CD4-positive, alpha-beta T cell treated with Interleukin-1 beta for 1 hour (primary cell): Measurements from ENCODE around the gene KLF3.
A peak's percentile ranks its signal among the peaks of the same experiment; 100 is the strongest.

Experiments
- DNase-seq, 2 donors: peaks; one replicate each; pipeline ENCODE4 v3.0.0-alpha.2; 2020 to 2022

KLF3 gene

DNA sequence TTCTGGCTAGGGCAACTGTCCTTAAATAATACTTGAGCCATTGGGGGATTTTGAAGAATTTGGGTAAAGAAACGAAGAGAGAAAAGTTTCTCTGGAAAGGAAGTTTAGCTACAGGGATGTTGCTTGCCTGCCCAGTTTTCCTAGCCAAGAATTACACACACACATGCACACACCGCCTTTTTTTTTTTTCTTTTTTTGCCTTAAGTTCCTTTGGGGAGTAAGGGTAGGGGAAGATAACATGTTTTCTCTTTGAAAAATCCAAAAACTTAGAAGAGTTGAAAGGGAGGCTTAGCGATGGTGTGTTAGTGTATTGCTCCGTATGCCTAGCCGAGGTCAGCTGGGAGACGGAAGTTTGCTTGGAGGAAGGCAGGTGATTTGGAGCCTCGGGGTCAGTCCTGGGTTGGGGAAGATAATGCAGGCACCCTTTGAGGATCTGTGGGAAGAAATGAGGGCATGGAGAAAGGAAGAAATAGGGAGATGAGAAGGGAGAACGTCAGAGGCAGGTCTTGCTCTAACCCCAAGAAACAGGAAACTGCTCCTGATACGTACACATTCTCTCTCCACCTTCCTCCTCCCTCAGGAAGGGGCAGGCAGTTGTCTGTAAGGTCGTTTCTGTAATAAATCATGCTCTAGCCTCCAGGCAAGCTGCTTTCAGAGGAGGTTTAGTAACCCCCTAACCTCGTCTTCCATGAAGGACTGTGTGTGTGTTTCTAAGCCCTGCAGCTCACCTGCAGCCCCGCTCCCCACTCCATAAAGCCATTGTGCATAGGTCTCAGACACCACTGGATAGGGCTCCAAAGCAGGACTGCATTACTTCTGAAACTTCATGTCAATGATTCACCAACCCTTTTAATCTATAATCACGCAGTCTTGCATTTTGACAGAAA is 10.5 kb downstream of the KLF3 start:
- DNase-seq: no peak

DNA sequence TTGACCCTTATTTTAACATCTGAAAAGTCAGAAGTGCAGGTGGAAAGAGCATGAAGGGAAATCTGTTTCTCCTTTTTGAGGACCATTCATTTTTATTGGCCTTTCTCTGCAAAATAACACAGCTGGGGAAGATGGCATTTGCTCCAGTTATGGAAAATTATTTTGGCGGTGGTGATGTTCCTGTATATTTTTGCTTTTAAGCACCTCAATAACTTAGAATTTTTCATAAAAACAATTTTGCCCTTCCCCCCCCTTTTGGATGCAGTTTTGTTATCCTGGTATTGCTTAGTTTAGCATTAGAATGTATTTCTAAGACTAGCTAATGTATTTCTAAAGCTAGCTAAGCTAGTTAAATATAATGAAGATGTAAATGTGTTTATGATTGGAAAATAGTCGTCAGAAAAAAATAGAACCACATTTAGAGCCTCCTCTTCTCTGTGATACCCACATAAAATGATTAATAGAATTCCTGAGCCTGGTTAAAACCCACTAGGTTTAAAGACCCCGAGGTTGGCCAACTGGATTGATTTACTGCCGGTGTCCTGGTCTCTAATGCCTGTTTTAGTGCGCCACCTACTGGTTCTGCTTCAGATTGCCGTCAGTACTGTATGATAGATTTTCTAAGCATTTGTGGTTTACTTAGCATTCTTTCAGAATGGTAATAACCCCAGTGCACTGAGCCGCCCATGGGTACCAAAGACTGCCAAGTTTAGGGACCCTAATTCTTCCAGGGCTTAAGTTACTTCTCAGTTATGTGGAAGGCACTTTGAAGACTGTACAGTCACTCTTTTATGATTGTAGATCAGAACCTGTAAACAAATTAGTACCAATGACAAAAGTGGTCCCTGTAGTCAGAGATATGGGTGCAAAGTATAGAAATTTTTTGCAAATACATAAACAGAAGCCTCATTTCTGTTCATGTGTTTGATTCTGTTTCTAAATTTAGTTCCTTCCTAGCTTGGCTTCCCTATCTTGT is 11.4 kb downstream of the KLF3 start:
- peak; percentile 78 to 86 for DNase-seq

DNA sequence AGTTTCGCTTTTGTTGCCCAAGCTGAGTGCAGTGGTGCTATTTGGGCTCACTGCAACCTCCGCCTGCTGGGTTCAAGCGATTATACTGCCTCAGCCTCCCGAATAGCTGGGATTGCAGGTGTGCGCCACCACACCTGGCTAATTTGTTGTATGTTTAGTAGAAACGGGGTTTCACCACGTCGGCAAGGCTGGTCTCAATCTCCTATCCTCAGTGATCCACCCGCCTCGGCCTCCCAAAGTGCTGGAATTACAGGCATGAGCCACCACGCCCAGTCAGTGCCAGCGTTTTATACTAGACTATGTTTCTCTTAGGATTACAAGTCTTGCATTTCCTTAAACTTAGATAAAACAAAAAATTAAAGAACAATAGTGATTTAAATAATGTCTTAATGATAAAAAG is 13.0 kb downstream of the KLF3 start:
- no peak for DNase-seq

DNA sequence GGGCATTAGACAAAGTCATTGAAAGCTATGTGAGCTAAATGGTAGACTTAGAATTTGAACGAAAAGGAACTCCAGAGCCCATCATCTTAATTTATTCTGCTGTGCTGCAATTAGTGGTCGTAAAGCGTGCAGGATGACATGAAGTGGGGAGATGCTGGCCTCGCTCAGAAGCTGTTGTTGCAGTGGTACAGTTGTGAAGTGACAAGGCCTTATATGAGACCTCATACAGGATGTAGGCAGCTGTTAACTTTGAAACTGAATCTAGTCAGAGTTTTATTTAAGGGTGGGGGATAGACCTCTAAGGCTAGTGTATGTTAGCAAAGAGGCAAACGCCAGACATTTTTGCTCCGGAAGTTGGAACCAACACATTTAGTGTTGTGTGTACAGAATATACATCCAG is 13.4 kb downstream of the KLF3 start:
- DNase-seq: no peak

DNA sequence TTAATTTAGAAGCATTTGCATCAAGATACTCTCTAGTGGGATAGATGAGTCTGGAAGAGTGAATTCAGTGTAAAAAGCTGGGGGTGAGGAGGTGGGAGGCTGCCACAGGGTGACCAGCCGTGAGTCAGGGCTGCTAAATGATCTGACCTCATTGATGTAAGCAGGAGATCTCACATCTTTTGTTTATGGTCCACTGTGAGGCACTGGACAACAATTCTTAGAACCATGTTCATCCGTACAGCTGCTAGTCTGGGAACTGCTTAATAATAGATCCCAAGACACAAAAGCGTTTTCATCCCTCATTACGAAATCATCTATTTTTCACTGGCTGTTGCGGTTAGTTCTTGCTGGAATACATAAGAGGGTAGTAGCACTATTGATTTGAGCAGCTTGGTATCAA is 14.1 kb downstream of the KLF3 start:
- DNase-seq: no peak

DNA sequence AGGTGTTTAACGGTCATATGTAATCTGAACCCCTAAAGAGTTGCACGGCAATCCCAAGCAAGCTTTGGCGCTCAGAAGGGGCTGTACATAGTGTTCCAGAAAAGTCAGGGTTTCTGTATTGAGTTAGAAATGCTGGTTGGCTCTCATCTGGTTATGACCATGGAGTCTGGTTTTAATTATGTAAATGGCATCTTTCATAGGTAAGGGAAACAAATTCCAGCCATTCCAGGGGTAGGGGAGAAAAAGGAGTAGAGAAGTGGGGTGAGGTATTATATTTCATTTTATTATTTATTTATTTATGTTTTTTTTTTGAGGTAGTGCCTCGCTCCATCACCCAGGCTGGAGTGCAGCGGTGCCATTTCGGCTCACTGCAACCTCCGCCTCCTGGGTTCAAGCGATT is 15.9 kb downstream of the KLF3 start:
- DNase-seq: no peak

DNA sequence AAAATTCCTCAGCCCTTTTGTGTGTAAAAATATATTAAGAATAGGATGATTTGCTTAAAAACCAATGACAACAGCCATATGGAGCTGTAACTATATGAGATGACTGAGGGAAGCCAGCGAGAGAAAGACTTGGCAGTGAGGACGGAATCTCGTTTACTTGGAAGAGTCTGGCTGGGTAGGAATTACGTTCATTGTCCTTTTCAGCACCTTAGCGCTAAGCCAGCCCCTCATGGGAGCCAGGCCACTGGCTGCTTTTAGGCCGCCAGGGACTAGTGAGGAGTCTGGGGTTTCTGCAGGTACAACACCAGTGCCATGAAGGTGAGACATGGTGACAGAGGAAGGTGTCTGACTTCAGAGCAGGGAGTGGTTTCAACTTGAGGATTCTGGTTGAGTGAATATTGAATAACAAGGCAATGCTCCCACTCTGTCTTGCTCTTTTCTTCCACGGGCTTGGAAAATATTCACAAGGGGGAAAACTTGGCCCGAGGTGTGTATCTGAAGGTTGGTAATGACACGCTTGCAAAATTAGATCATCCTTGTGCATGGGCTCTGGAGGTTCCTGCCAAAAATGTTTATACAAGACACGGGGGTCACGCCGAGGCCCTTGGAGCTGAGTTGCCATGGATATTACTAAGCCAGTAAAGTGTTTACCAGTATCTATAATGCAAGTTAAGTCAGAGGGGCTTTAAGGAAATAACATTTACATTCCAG is 17.4 kb downstream of the KLF3 start:
- DNase-seq: no peak

DNA sequence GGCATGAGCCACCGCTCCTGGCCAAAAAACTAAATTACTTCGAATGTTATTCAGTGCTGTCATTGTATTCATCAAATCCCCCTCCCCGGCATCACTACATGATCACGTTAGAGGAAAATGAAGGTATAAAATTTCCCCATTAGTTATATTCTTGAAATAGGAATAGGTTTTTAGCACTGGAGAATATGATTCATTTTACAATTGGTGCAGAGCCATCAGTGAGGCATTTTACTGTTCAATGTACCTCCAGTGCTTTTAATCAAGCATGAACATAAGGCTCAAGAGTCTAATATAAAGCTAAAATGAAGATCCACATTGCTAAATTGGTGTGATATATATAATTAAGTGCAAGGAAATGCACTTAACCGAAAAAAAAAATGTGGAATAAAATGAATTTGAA is 18.3 kb downstream of the KLF3 start:
- no peak for DNase-seq

DNA sequence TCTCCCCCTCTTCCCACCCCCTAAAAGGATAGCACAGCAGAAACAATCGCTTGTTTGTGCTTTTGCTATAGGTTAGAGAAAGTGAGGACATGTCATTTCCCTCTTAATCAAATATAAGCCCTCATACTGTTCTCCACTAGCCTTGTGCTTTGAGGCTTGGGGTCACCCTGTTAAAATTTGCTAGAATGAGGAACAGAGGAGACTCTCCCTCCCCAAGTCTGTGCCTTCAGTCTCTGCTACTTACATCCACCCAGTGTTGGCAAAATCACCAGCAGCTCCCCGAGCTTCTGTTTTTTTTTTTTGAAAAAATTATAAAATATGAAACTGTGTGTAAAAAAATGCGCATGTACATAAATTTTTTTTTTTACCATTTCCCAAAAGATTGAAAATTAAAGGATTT is 19.3 kb downstream of the KLF3 start:
- DNase-seq: no peak

DNA sequence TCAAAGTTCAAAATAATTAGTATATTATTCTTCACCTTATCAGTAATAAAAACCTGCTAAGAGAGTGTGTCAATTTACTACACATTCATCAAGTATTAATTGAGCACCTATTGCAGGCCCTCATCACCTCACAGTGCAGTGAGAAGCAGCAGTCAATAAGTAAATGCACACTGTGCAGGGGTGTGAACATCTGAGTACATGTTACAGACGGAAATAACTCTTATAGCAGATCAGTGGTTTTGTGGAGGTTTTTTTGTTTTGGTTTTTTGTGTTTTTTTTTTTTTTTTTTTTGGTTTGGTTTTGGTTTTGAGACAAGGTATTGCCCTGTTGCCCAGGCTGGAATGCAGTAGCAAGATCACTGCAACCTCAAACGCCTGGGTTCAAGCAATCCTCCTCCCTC is 20.3 kb downstream of the KLF3 start:
- DNase-seq: no peak

DNA sequence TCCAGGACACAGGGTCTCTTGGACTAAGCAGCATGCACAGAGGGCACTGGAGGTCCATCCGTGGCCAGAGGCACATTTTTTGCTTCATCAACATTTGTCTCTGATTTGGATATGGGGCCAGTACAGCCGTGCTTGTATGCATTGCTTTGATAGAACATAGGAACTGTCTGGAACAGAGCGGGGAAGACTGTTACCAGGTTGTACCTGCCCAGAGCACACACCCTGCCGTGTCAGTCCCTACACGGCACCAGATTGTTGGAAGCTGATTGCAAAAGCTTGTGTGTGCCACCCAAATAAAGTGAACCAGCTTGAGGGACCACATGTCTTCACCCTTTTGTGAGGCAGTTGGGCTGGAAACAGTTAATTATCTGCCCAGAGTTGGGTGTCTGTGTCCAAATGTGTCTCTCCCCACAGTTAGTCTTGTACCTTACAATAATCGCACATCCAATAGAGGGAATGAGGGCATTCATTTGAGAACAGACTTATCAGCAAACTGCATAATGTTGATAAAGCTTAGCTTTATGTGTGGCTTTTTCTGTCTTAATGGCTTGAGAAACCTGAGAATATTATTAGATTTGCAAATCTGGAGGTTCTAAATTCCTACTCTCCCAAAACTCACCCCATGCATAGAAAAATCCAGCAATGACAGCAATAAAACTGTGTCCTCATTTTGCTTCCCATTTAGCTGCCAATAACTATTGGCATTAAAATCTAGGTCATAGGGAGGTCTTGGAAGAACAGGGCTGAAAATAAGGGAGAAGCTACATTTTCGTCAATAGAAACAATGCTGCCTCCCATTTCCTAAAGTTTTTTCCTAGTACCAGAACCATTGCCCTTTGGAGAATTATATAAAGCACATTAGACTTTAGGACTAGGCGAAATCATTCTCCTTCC is 21.2 kb downstream of the KLF3 start:
- no peak for DNase-seq

DNA sequence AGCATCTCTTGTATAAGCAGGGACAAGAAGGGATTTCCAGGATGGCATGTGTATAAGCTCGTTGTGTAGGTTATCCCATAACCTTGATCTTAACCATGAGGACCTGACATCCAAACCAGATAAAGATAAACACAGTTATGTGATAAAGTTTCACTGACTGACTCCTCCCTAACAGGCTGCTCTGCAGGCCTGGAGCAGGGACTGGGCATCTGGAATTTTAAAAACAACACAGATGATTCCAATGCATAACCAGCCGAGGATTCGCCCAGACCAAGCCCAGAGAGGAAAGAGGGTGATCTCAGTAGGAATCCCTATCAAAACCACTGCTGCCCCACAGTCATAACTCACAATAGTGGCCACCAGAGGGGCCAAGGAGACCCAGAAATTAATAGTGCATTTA is 22.7 kb downstream of the KLF3 start:
- no peak for DNase-seq

DNA sequence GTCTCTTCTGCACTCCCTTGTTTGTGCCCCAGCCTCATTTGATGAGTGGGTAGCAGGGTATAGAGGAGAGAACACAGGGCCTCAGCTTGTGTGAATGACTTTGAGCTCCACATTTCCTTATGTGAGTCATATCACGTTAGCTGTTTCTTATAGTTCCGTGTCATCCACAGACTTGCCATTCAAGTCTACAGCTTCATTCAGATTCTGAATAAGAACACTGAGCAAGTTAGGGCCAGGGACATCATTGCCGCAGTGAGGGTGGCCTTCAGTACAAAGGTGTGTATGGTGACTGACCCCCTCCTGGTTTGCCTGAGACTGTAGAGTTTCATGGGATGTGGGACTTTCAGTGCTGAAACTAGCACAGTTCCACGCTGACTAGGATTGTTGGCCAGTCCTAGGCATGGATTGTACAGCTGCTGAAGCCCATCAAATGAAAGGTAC is 23.6 kb downstream of the KLF3 start:
- DNase-seq: no peak

DNA sequence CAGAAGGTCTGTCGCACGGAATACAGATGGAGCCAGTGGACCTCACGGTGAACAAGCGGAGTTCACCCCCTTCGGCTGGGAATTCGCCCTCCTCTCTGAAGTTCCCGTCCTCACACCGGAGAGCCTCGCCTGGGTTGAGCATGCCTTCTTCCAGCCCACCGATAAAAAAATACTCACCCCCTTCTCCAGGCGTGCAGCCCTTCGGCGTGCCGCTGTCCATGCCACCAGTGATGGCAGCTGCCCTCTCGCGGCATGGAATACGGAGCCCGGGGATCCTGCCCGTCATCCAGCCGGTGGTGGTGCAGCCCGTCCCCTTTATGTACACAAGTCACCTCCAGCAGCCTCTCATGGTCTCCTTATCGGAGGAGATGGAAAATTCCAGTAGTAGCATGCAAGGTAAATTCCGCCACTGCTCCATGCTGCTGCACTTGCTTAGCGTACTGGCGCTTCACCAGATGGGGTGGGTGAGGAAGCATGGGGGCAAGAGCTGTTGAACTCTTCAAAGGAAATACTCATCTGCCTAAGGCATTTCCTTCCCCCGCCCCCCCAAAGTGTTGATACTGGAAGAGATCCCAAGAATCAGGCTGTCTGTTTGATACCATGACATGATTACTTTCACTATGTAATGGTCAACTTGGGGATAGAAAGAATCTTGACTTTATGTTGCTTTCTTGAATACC is 24.8 kb downstream of the KLF3 start:
- DNase-seq: no peak

DNA sequence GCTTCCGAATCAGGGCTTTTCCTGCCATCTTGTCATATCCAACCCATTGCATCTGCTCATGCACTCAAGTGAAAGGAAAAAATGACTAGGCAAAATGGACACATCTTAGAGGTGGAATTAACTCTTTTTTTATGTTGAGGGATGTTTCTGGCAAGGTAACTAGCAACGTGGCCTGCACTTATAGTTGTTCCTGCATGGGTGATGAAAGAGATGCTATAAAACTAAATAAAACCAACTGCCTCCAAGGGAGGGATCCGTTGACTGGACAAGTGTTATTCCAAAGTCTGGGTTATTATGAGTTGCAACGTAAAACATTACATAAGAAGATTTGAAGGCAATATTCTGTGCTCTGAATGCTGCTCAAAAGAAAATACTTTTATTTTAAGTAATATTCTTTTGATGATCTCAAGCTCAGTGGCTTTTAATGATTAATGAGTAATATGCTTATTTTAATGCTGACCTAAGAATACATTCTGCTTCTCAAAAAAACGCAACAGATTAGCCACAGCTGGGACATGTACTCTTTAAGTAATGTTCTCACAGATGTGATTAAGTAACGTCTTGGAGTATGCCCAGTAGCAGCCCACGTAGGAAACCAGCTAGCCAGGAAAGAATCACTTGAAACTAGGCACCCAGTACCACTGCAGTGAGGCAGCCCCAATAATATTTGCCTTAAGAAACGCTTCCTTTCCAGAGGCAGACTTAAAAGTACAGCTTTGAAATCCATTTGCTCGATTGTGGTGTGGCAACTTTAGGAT is 27.4 kb downstream of the KLF3 start:
- DNase-seq: no peak

DNA sequence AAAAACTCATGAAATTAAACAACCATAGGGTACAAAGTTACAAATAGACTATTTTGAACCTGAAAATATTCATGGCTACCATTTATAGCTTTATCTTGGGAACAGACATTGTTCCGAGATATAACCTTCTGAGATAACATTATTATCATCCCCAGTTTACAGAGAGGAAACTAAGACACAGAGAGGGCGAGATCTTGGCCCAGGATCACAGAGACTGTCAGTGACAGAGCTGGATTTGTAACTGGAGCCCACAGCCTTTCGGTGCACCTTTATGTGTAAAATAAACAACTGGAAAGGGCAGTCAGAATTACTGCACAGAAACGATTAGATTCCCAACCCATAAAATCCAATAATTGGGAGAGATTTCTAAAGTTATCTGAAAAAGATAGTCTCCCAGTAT is 28.4 kb downstream of the KLF3 start:
- DNase-seq: no peak

DNA sequence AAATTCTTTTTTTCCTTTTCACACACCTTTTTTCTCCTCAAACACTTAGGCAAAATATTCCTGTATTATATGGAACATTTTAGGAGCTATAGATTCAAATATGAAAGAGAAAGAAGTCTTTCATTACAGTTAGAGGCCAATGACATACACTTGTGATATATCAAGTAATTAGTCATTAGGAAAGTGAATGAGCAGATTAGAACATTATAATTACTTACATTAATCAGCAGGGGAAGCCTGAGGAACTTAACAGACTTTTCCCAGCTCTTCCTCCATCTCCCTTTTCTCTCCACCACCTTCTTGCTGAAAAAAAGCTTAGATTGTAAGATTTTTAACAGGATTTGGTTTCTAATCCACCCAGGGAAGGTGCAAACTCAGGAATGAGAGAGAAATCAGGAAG is 29.6 kb downstream of the KLF3 start:
- no peak for DNase-seq

DNA sequence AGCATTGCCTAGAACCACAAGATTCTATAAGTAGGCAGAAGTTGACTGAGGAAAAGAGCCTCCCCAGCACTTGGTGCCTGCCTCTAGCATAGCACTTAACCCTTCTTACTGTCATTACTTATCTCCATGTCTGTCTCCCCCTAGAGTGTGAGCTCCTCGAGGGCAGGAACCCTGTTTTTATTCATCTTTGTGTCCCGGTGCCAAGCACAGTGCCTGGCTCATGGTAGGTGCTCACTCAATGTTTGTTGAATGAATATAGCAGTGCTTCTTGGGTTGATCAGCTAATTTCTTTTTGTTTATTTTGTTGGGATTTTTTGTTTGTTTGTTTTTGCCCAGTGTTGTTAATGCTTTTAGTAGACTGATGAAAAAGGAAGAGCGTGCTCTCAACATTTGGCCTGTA is 30.3 kb downstream of the KLF3 start:
- no peak for DNase-seq

DNA sequence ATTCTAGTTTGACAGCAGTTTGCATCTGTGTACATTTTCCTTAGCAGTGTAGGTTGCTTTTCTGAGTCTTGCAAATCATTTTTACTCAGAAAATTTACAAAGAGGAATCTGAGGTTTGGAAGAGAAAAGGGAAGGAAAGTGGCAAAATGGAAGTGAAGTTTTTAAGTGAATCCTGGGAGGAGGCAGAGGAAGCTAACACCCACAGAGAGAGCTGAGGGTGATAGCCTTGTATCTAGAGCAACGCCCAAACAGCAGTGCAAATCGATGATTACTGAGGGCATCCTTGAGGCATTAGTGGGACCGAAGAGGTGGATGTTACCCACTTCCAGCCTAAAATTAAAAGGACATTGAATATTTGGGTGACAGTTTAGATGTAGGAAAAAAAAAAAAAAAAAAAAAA is 31.8 kb downstream of the KLF3 start:
- DNase-seq: no peak

DNA sequence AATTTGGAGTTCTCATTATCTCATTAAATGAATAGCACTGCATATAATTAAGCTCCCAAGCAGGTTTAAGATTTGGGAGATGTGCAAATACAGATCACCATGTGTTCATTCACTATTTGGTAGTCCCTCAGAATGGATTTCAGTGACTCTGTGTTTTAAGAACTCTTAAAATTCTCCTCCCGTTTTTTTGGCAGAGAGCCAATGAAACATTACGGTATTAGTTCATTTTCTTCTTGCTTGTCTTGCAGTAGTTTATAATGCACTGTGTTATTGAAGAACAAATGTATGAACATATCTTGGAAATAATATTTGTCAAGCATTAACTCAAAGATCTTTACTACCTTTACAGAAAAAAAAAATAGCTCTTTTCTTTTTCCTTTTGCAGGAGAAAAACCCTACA is 32.7 kb downstream of the KLF3 start:
- DNase-seq: no peak

DNA sequence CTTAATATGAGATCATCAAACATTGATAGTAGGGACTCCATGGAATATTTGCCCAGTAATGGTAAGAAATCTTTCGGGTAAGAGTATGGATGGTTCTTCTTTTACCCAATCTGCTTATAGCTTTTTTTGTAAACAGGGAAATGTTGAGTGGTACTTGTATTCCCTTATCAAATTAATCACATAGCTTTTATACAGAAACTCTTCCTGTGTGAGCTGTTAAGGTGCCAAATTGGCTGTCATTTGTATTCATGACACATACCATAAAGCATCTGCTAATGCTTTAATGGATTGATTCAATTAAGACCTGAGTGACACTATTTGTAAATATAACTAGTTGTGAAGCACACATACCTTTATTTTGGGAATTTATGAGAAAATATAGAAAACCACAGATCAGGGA is 34.2 kb downstream of the KLF3 start:
- DNase-seq: no peak
